NCI-H1694 treated with DMSO at 0.1 percent for 48 hours (cell line): ENCODE measurements around the gene MORN4.

Source experiments
- DNase-seq: peaks from one replicate; lab custom pipeline; 2025; lab: John Stamatoyannopoulos, UW

Gene MORN4

DNA sequence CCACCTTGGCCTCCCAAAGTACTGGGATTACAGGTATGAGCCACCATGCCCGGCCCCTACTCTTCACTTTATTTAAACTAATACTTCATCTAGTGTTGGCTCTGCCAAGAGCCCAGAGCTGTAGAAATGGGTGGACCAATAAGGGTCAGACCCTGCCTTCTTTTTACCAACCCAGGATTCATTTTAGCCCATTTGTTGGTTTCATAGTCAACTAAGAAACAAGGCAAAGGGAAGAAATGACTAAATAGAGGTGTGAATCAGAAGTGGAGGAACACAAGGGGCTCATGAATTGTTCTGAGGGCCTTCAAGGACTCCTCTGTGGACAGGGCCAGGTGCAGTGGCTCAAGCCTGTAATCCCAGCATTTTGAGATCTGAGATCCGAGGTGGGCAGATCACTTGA is 59.6 kb downstream of the MORN4 start:
- no peak for DNase-seq

DNA sequence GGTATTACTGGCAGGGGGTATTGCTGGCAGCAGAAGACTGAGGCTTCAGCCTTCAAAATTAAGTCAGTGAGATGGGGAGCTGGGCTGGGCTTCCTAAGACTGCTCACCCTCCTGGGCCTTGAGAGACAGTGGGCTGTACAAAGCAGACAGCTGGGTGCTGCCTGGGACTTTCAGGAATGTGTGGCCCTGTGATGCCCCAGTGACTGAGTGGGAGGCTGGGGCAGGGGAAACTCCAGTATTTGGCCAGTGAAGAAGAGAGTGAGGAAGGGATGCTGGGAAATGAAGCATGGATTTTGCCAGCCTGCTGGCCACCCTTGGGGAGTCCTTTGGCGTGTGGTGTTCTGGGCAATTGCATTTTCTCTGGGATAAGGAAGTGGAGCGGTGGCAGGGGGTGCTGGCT is 60.3 kb downstream of the MORN4 start:
- DNase-seq: no peak

DNA sequence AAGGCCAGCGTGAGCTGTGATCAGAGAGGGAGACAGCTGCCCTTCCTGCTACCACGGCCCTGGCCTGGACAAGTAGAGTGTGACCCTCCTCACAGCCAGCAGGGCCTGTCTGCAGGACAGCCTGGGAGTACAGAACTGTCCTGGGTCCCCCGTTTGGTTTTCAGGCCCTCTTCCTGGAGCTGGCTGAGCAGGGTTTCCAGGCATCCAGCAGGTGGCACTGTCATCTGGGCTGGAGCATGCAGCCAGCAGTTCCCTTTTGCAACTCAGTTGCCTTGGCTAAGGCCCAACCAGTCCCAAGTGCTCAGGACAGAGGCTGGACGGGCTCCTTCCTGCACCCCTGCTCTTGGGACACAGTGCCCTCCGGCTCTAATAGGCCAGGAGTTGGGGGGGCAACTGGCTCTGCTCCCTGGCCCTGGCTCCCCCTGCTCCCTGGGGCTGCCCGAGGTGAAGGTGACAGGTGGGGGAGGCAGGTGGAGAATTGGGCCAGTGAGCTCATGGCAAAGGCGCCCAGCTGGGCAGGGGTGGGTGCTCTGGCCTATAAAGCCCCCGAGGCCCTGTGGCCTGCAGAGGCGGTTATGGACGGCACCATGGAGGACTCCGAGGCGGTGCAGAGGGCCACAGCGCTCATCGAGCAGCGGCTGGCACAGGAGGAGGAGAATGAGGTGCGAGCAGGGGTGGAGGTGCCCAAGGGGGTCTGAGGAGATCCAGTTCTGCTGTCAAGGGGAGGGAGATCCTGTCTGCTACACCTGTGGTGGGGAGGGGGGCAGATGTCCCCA is 60.9 kb downstream of the MORN4 start, which contains the start of gene ANKRD2:
TSS of gene ANKRD2 (plus strand) at position 566 of the 776 bp plus-strand sequence. CDS start at position 576, 10 bp downstream.
- peak; percentile 68 for DNase-seq

DNA sequence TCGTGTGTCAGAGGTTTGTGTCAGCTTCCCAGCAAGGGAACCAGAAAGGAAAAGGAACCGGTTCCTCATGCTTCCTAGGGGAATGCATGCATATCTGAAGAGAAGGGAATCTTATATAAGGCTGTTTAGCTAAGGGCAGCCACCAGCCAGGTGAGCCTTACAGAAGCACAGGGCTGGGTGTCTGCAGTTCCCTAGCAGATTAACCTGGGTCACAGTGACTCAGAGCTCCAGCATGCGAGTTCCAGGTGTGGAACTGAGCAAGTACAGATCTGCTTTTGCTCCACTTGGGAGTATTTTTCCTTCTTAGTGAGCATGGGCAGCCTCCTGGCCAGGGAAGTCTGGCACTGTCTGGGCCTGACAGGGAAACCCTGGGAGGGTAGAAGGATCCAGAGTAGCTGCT is 61.7 kb downstream of the MORN4 start:
- no peak for DNase-seq

DNA sequence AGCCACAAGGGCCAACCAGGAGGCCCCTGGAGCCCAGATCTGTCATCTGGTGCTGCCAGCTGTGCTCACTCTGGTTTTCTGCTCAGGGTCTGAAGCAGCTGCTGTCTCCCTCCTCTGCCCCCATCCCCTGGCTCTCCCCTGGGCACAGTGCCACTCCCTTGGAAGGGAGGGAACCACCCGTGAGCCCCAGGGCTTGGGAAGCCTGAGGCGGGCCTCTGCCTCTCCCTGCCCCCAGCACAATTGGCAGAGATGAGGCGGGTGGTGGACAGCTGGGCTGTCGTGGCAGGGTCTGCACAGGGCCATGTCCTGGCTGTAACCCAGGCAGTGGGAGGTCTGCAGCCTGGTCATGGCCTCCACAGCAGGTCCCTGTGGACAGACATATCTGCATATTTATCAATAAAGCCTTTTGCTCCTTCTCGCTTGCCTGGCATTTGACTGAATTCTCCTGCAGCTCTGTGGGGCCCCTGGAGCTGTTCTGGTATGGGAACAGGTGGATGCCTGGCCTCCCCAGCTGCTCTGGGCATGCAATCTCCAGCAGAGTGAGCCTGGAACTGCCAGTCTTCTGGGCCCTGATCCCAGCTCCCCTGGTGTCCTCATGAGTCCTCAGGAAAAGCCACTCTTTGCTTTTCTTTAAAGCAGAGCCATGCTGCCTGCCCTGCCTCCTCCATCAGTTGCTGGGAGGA is 62.4 kb downstream of the MORN4 start:
- peak; percentile 83 for DNase-seq

DNA sequence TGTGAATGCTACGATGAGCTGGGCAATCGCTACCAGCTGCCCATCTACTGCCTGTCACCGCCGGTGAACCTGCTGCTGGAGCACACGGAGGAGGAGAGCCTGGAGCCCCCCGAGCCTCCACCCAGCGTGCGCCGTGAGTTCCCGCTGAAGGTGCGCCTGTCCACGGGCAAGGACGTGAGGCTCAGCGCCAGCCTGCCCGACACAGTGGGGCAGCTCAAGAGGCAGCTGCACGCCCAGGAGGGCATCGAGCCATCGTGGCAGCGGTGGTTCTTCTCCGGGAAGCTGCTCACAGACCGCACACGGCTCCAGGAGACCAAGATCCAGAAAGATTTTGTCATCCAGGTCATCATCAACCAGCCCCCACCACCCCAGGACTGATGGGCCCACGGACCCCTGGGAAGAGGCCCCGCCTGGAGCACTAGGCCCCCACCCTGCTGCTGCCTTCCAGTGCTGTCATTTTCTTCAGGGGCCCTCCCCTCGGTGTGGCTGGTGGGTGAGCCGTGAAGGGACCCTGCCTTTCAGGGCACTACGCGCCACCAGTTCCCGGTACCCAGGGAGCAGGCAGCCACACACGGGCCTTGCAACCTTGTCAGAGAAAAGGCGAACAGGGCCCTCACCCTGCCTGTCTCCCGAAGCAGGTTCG is 63.0 kb downstream of the MORN4 start:
- DNase-seq: no peak

DNA sequence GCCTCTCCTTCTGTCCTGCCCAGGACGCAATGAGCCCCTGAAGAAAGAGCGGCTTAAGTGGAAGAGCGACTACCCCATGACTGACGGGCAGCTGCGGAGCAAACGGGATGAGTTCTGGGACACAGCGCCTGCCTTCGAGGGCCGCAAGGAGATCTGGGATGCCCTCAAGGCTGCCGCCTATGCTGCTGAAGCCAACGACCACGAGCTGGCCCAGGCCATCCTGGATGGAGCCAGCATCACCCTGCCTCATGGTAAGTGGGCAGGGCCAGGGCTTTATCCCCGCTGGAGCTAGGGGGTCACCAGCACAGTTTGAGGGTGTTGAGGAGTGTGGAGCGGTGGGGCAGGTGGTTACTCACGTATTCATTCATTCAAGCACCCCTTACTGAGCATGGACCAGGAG is 65.4 kb downstream of the MORN4 start:
- no peak for DNase-seq

DNA sequence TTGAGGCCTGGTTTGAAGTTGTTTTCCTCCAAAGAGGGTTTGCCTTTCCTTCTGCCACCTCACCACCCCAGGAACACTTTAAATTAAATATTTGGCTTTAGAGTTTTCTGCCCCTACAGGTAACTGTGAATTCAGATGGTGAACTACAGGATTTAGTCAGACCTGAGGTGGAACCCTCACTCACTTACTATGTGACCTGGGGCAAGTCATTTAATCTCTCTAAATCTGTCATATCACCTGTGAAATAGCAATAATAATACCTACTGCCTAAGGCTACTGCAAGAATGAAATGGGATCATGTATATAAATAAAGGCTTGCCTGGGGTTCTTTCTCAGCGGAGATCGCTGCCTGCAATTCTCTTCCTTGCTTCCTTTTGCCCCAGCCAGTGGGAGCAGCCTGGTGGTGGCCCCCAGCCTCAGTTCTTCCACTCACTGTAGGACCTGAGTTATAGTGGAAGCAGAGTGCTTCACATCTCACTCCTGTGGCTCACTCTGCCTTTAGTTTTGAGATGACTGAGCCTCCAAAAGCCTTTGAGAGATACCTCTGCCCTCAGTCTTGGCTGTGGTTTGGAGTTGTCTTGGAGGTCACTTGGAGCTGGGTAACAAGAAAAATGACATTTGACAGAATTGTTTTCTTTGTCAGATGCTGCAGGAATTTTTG is 66.8 kb downstream of the MORN4 start:
- DNase-seq: no peak

DNA sequence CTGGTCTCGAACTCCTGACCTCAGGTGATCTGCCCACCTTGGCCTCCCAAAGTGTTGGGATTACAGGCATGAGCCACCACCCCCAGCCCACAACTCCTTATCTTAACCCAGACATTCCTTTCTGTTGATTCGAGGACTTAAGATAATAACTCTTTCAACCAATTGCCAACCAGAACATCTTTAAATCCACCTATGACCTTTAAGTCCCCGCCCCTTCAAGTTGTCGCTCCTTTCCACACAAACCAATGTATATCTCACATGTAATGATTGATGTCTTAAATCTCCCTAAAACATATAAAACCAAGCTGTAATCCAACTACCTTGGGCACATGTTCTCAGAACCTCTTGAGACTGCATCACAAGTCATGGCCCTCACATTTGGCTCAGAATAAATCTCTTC is 68.5 kb downstream of the MORN4 start:
- no peak for DNase-seq
